H9 (cell line): ENCODE data around the gene SLC25A20. TPM values are rescaled to one million over a fixed set of nuclear protein-coding genes. Genes with fewer than 3 reads are reported as not detected.

Source experiments
- DNase-seq: peaks from one replicate; pipeline ENCODE4 v3.0.0-alpha.2; 2017
- H2AFZ ChIP-seq: one replicate; pipeline ENCODE4 v1.6.1; 2013; ENCODE audit warnings: mild to moderate bottlenecking, low read length, control low read depth, moderate library complexity
- H2AK5ac ChIP-seq: 2 replicates; pipeline ENCODE4 v1.6.1; 2013; ENCODE audit warnings: low read length, control low read depth, mixed read lengths; ENCODE audit not compliant: insufficient read length
- H2BK120ac ChIP-seq: one replicate; pipeline ENCODE4 v1.6.1; 2013; ENCODE audit warnings: low read depth, mild to moderate bottlenecking, low read length, control low read depth, inconsistent platforms; ENCODE audit not compliant: poor library complexity, severe bottlenecking
- H2BK12ac ChIP-seq: 2 replicates; pipeline ENCODE4 v1.6.1; 2013; ENCODE audit warnings: low read length, control low read depth, mixed read lengths, low read depth; ENCODE audit not compliant: insufficient read length
- H2BK15ac ChIP-seq: 2 replicates; pipeline ENCODE4 v1.6.1; 2013; ENCODE audit warnings: low read depth, low read length, control low read depth
- H2BK20ac ChIP-seq: one replicate; pipeline ENCODE4 v1.6.1; 2013; ENCODE audit warnings: low read depth, mild to moderate bottlenecking, low read length, control low read depth, inconsistent platforms; ENCODE audit not compliant: poor library complexity, severe bottlenecking
- H2BK5ac ChIP-seq: 2 replicates; pipeline ENCODE4 v1.6.1; 2013; ENCODE audit warnings: low read length, control low read depth, mixed read lengths; ENCODE audit not compliant: insufficient read length
- H3K14ac ChIP-seq: 2 replicates; pipeline ENCODE4 v1.6.1; 2013; ENCODE audit warnings: low read length, control low read depth; ENCODE audit not compliant: insufficient read depth
- H3K18ac ChIP-seq: 2 replicates; pipeline ENCODE4 v1.6.1; 2013; ENCODE audit warnings: low read depth, mild to moderate bottlenecking, mixed read lengths, low read length, control low read depth; ENCODE audit not compliant: insufficient read length
- H3K23ac ChIP-seq: 2 replicates; pipeline ENCODE4 v1.6.1; 2013; ENCODE audit warnings: low read length, control low read depth, mixed read lengths, low read depth; ENCODE audit not compliant: insufficient read length
- H3K23me2 ChIP-seq: 2 replicates; pipeline ENCODE4 v1.6.1; 2013; ENCODE audit warnings: low read depth, mild to moderate bottlenecking, mixed read lengths, low read length, control low read depth; ENCODE audit not compliant: insufficient read length, poor library complexity, severe bottlenecking
- H3K27ac ChIP-seq: 2 replicates; pipeline ENCODE4 v1.5.1; 2013; ENCODE audit warnings: low read length, control low read depth, mixed read lengths, low read depth; ENCODE audit not compliant: insufficient read length
- H3K27me3 ChIP-seq: 2 replicates; pipeline ENCODE4 v1.6.1; 2013; ENCODE audit warnings: low read length, control low read depth, inconsistent platforms; ENCODE audit not compliant: insufficient read depth
- H3K4ac ChIP-seq: 2 replicates; pipeline ENCODE4 v1.6.1; 2013; ENCODE audit warnings: low read depth, mild to moderate bottlenecking, control low read depth, inconsistent platforms, low read length, moderate library complexity
- H3K4me1 ChIP-seq: 2 replicates; pipeline ENCODE4 v1.6.1; 2013; ENCODE audit warnings: low read length, control low read depth, inconsistent platforms; ENCODE audit not compliant: insufficient read depth
- H3K4me2 ChIP-seq: 2 replicates; pipeline ENCODE4 v1.6.1; 2013; ENCODE audit warnings: low read length, control low read depth, mixed read lengths; ENCODE audit not compliant: insufficient read length, insufficient read depth
- H3K56ac ChIP-seq: 2 replicates; pipeline ENCODE4 v1.6.1; 2013; ENCODE audit warnings: low read depth, mild to moderate bottlenecking, mixed read lengths, low read length, control low read depth; ENCODE audit not compliant: insufficient read length
- H3K79me1 ChIP-seq: 2 replicates; pipeline ENCODE4 v1.6.1; 2013; ENCODE audit warnings: low read depth, mild to moderate bottlenecking, moderate library complexity, low read length, control low read depth, inconsistent platforms; ENCODE audit not compliant: insufficient read depth, poor library complexity, severe bottlenecking
- H3K79me2 ChIP-seq: 2 replicates; pipeline ENCODE4 v1.6.1; 2013; ENCODE audit warnings: low read length, control low read depth, inconsistent platforms; ENCODE audit not compliant: insufficient read depth
- H3K9ac ChIP-seq: 2 replicates; pipeline ENCODE4 v1.6.1; 2013; ENCODE audit warnings: low read length, control low read depth, mixed read lengths; ENCODE audit not compliant: insufficient read length; ENCODE audit errors: extremely low read depth
- H3K9me3 ChIP-seq: one replicate; pipeline ENCODE4 v1.6.1; 2013; ENCODE audit warnings: low read depth, low read length, inconsistent platforms; ENCODE audit not compliant: control insufficient read depth
- H3T11ph ChIP-seq: one replicate; pipeline ENCODE4 v1.6.1; 2013; ENCODE audit warnings: mild to moderate bottlenecking, low read length, control low read depth, inconsistent platforms
- H4K20me1 ChIP-seq: one replicate; pipeline ENCODE4 v1.6.1; 2013; ENCODE audit not compliant: control insufficient read depth, insufficient read length, insufficient read depth
- H4K5ac ChIP-seq: 2 replicates; pipeline ENCODE4 v1.6.1; 2013; ENCODE audit warnings: low read depth, mild to moderate bottlenecking, mixed read lengths, low read length, control low read depth; ENCODE audit not compliant: insufficient read length
- H4K8ac ChIP-seq: replicated peaks from 2 replicates; pipeline ENCODE4 v1.6.1; 2013; ENCODE audit warnings: low read length, control low read depth, mixed read lengths, low read depth; ENCODE audit not compliant: insufficient read length
- H4K91ac ChIP-seq: 2 replicates; pipeline ENCODE4 v1.6.1; 2013; ENCODE audit warnings: low read depth, mild to moderate bottlenecking, moderate library complexity, mixed read lengths, low read length, control low read depth; ENCODE audit not compliant: insufficient read length
- H3K27ac Mint-ChIP-seq, 3 experiments: 2 replicates in 2 of 3; 3 replicates in 1 of 3; pipeline ENCODE4 v1.8.0; 2020 to 2021; ENCODE audit warnings: mixed read lengths in 3 of 3, mild to moderate bottlenecking in 1 of 3, moderate library complexity in 1 of 3
- H3K27me3 Mint-ChIP-seq: 2 replicates; pipeline ENCODE4 v1.8.0; 2021; ENCODE audit warnings: low read depth, mild to moderate bottlenecking, moderate library complexity, mixed read lengths
- H3K36me3 Mint-ChIP-seq, 3 experiments: 2 replicates in 2 of 3; 3 replicates in 1 of 3; pipeline ENCODE4 v1.8.0; 2020 to 2021; ENCODE audit warnings: low read depth in 3 of 3, mixed read lengths in 3 of 3; ENCODE audit not compliant: insufficient read depth in 1 of 3
- H3K4me1 Mint-ChIP-seq, 2 experiments: 2 replicates each; pipeline ENCODE4 v1.8.0; 2020; ENCODE audit warnings: mixed read lengths in 2 of 2
- H3K4me3 Mint-ChIP-seq, 2 experiments: 2 replicates in 1 of 2; 3 replicates in 1 of 2; pipeline ENCODE4 v1.8.0; 2020 to 2021; ENCODE audit warnings: mild to moderate bottlenecking in 2 of 2, mixed read lengths in 2 of 2, moderate library complexity in 1 of 2
- H3K9me3 Mint-ChIP-seq, 2 experiments: 2 replicates in 1 of 2; 3 replicates in 1 of 2; pipeline ENCODE4 v1.8.0; 2020; ENCODE audit warnings: mild to moderate bottlenecking in 2 of 2, mixed read lengths in 2 of 2, moderate library complexity in 1 of 2
- CTCF ChIP-seq: fragments of 200-600 bp; sonication (generic); conservative IDR thresholded peaks from 3 replicates; pipeline ENCODE4 v1.8.0; 2021; ENCODE audit warnings: antibody characterized with exemption, mild to moderate bottlenecking
- WGBS: extraction: QIAGEN DNeasy Blood & Tissue Kit; methylation state at CpG from one replicate; pipeline ENCODE4 v1.1.7; 2013; ENCODE audit warnings: missing lambda C conversion rate, low lambda C conversion rate, mixed read lengths; ENCODE audit not compliant: insufficient read length; ENCODE audit errors: extremely low coverage; 5-methylcytosine and 5-hydroxymethylcytosine counted together
- total RNA-seq: library from RNA; stranded (reverse); gene quantifications from 2 replicates; pipeline ENCODE4 v1.2.1, GENCODE V29; 2021

SLC25A20 gene
- total RNA-seq, 1 experiment from 2014 or later = 7.4 TPM

GRCh38 chr3:48938689-48939088 lies 40.0 kb upstream of the SLC25A20 start:
- no peaks in the 10 kb centered on the region for H3K27me3 ChIP-seq
- no peak for DNase-seq
- H3K18ac ChIP-seq = no peak overlapping the region
- H3K79me2 ChIP-seq = peaks cover 9% of the 10 kb centered on the region; the same call in 1 of the 2 replicates
- Mint-ChIP-seq H3K9me3 (no peaks in the 10 kb centered on the region; a peak in 1 of 5 replicates), H3K27ac (no peak overlapping the region), H3K27me3 (no peaks in the 10 kb centered on the region), H3K36me3 (peaks cover 23 to 48% (median 41%) of the 10 kb centered on the region in 3 experiments; a peak in 6 of 7 replicates), H3K4me3 (no peak overlapping the region), H3K4me1 (no peaks in the 10 kb centered on the region)
- no peak overlapping the region for H3K9ac ChIP-seq
- H4K8ac ChIP-seq = no peak overlapping the region
- H3K4me2 ChIP-seq = no peak overlapping the region
- H3T11ph ChIP-seq = no peak overlapping the region
- no peak overlapping the region for H3K4ac ChIP-seq
- H3K23me2 ChIP-seq = no peaks in the 10 kb centered on the region
- H3K4me1 ChIP-seq = no peaks in the 10 kb centered on the region
- H3K56ac ChIP-seq = no peak overlapping the region
- H4K5ac ChIP-seq = no peak overlapping the region
- H4K91ac ChIP-seq = no peak overlapping the region
- H3K79me1 ChIP-seq = peaks cover 6% of the 10 kb centered on the region
- no peaks in the 10 kb centered on the region for H4K20me1 ChIP-seq
- no peak overlapping the region for H3K27ac ChIP-seq
- H2BK12ac ChIP-seq = no peak overlapping the region
- WGBS = no CpG with 5 or more reads among the region's 3 CpGs
- H2BK120ac ChIP-seq = no peak overlapping the region
- H3K14ac ChIP-seq = no peak overlapping the region
- no peak overlapping the region for H2BK5ac ChIP-seq
- TF ChIP-seq CTCF = no peak
- H3K23ac ChIP-seq = no peak overlapping the region
- no peak overlapping the region for H2BK15ac ChIP-seq
- no peak overlapping the region for H2AFZ ChIP-seq
- no peak overlapping the region for H2BK20ac ChIP-seq
- H3K9me3 ChIP-seq = no peaks in the 10 kb centered on the region
- no peak overlapping the region for H2AK5ac ChIP-seq
